GM21367 (cell line): ENCODE results near the gene RCAN2.

Experiments used
- ATAC-seq: cut with Tn5 transposase; IDR thresholded peaks from one replicate; pipeline ENCODE4 v1.9.1; 2021; ENCODE audit not compliant: unreplicated experiment

RCAN2 gene

GRCh38 chr6:46175446-46175845 lies 315.8 kb downstream of the RCAN2 start:
- peak; percentile 74 for ATAC-seq

- no peak for ATAC-seq
Observed at GRCh38 chr6:46174904-46175303, 316.3 kb downstream of the RCAN2 start.

- ATAC-seq, result no peak
Observed at GRCh38 chr6:46172176-46172575, 319.1 kb downstream of the RCAN2 start.
